GM21390 (cell line): ENCODE data around the gene JOSD2.

Experiments used
- ATAC-seq: cut with Tn5 transposase; IDR thresholded peaks from one replicate; pipeline ENCODE4 v1.9.1; 2021; ENCODE audit not compliant: unreplicated experiment

Gene JOSD2

DNA sequence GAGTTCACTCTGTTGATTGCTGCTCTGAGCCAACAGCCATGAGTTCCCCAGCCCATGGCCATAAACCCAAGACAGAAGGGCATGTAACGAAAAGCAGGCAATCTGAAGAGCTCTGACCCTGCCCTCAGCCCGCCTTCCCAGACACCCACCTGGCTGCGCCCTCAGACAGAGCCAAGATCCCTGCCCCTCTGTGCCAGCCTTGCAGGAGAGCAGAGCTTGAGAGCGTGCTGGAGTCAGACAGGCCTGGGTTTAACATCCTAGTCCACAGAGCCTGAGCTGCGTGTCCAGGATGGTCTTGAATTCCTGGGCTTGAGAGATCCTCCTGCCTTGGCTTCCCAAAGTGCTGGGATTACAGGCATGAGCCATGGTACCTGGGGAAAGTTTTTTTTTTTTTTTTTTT is 53.7 kb downstream of the JOSD2 start:
- no peak for ATAC-seq
